ENCODE data around the gene ERCC4. TPM values are rescaled to one million over a fixed set of nuclear protein-coding genes. Genes with fewer than 3 reads are reported as not detected.

ERCC4 gene
- polyA plus RNA-seq, 1 experiment, result 4.9 TPM

DNA sequence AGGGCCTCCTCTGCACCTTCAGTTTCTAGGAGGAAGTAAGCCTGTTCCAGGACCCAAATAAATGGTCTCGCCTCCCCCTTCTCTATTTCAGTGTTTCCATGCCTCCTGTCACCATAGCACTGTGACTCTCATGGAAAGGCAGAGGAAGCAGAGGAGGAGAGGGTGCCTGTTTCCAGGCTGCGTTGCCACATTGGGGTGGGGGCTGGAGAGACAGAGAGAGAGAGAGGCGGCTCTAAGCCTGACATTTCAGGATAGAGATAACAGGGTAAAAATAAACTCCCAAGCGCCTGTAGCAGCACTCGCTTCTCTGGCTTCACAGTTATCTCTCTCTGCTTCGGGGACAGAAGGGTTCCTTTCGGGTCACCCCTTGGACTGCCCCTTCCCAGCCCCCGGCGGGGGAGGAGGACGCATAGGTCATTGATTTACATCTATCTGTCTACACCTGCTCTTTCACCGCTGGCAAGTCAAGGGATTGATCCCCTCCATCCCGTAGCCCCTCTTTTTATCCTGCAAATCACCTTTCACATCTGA is 80.0 kb downstream of the ERCC4 start:
- no peaks in the 10 kb centered on the region for H3K36me3 ChIP-seq (ENCODE audit: control insufficient read depth, insufficient read depth, low read length)
- no peak for DNase-seq (ENCODE audit: low read depth)
- H3K27me3 ChIP-seq (ENCODE audit: control insufficient read depth, insufficient read depth, low read length), result peaks cover 1% of the 10 kb centered on the region
- ChIA-PET CTCF (interaction anchor here (1.1 kb wide), 1 partner anchor 11 kb away, joined by 4 read pairs; no protein-coding TSS in a partner anchor), POLR2A (no interaction called here)
- TF ChIP-seq, protein P1, sequence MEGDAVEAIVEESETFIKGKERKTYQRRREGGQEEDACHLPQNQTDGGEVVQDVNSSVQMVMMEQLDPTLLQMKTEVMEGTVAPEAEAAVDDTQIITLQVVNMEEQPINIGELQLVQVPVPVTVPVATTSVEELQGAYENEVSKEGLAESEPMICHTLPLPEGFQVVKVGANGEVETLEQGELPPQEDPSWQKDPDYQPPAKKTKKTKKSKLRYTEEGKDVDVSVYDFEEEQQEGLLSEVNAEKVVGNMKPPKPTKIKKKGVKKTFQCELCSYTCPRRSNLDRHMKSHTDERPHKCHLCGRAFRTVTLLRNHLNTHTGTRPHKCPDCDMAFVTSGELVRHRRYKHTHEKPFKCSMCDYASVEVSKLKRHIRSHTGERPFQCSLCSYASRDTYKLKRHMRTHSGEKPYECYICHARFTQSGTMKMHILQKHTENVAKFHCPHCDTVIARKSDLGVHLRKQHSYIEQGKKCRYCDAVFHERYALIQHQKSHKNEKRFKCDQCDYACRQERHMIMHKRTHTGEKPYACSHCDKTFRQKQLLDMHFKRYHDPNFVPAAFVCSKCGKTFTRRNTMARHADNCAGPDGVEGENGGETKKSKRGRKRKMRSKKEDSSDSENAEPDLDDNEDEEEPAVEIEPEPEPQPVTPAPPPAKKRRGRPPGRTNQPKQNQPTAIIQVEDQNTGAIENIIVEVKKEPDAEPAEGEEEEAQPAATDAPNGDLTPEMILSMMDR (IDR thresholded peaks at IDR 0.05; ENCODE audit: insufficient read depth, low read depth, low read length), result no peak
- no peak overlapping the region for H3K4me3 ChIP-seq (ENCODE audit: low read depth, low read length)

DNA sequence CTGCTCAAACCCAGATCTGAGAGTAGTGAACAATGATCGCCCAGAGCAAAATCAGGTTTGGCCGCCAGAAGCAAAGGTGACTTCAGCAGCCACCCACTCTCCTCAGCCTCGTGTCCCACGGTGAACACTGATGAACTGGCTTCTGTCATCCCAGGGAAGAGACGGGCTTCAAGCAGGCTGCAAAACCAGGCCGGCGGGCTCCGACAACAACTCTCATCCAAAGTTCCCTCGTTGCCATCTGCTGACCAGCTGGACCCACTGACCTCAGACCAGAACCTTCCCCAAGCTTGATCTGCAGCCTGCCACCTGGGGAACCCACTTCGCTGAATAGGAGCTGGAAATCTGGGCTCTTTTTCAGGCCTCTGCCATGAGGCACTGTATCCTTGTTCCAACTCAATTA is 81.6 kb downstream of the ERCC4 start:
- Histone ChIP-seq H3K36me3 (ENCODE audit: control insufficient read depth, insufficient read depth, low read length) (no peaks in the 10 kb centered on the region), H3K27me3 (ENCODE audit: control insufficient read depth, insufficient read depth, low read length) (no peaks in the 10 kb centered on the region; the same call in 1 of the 2 replicates), H3K4me3 (ENCODE audit: low read depth, low read length) (no peak overlapping the region)
- ChIA-PET CTCF (interaction anchor here (1.3 kb wide), 1 partner anchor 9 kb away, joined by 4 read pairs; no protein-coding TSS in a partner anchor), POLR2A (no interaction called here)
- DNase-seq (ENCODE audit: low read depth), result no peak
- TF ChIP-seq, protein P1 (IDR thresholded peaks at IDR 0.05; ENCODE audit: insufficient read depth, low read depth, low read length), result no peak

Other genes starting within 250 kb of the ERCC4 start
- gene MRTFB, start 151.2 kb downstream of the ERCC4 start, polyA plus RNA-seq (2011; rRNA removed), result 6.0 and 6.2 TPM in 2 replicates

Measured in BJ (cell line).